MM.1S (cell line): Measurements from ENCODE around the gene MAP2K7.

Experiments used
- DNase-seq: peaks from one replicate; pipeline ENCODE4 v3.0.0-alpha.2; 2015
- H2AFZ ChIP-seq: fragments of 300-600 bp; sonication (generic); 2 replicates; pipeline ENCODE4 v1.6.0; 2016; ENCODE audit warnings: antibody characterized with exemption, low read length
- H3F3A ChIP-seq: fragments of 300-600 bp; sonication (generic); 2 replicates; pipeline ENCODE4 v1.6.1; 2016; ENCODE audit warnings: mild to moderate bottlenecking, antibody characterized with exemption, low read length, moderate library complexity, mixed read lengths; ENCODE audit not compliant: insufficient read depth
- H3K27ac ChIP-seq: fragments of 300-600 bp; sonication (generic); 2 replicates; pipeline ENCODE4 v1.5.1; 2016; ENCODE audit warnings: mild to moderate bottlenecking, low read length
- H3K27me3 ChIP-seq: fragments of 300-600 bp; sonication (generic); replicated peaks from 2 replicates; pipeline ENCODE4 v1.6.0; 2016; ENCODE audit warnings: low read length; ENCODE audit not compliant: insufficient read depth
- H3K36me3 ChIP-seq: fragments of 300-600 bp; sonication (generic); replicated peaks from 2 replicates; pipeline ENCODE4 v1.6.1; 2016; ENCODE audit warnings: mild to moderate bottlenecking, low read length, mixed read lengths; ENCODE audit not compliant: insufficient read depth
- H3K4me1 ChIP-seq: fragments of 300-600 bp; sonication (generic); 2 replicates; pipeline ENCODE4 v1.6.1; 2016; ENCODE audit warnings: low read length, mixed read lengths
- H3K4me2 ChIP-seq: fragments of 300-600 bp; sonication (generic); 2 replicates; pipeline ENCODE4 v1.6.0; 2016; ENCODE audit warnings: low read depth, low read length
- H3K4me3 ChIP-seq: fragments of 300-600 bp; sonication (generic); 2 replicates; pipeline ENCODE4 v1.5.1; 2016; ENCODE audit warnings: low read length, mixed read lengths
- H3K79me2 ChIP-seq: fragments of 300-600 bp; sonication (generic); 2 replicates; pipeline ENCODE4 v1.6.1; 2016; ENCODE audit warnings: mixed run types, low read length, mixed read lengths
- H3K9ac ChIP-seq: fragments of 300-600 bp; sonication (generic); 2 replicates; pipeline ENCODE4 v1.6.1; 2016; ENCODE audit warnings: low read length, mixed read lengths
- H3K9me2 ChIP-seq: fragments of 300-600 bp; sonication (generic); replicated peaks from 2 replicates; pipeline ENCODE4 v1.6.1; 2016; ENCODE audit warnings: mild to moderate bottlenecking, low read length, mixed read lengths; ENCODE audit not compliant: insufficient read depth
- H3K9me3 ChIP-seq: fragments of 300-600 bp; sonication (generic); replicated peaks from 2 replicates; pipeline ENCODE4 v1.6.1; 2016; ENCODE audit warnings: mild to moderate bottlenecking, low read length, mixed read lengths; ENCODE audit not compliant: insufficient read depth
- H4K20me1 ChIP-seq: fragments of 300-600 bp; sonication (generic); 2 replicates; pipeline ENCODE4 v1.6.1; 2016; ENCODE audit warnings: mild to moderate bottlenecking, low read length, moderate library complexity, mixed read lengths; ENCODE audit not compliant: insufficient read depth
- CTCF ChIP-seq: fragments of 300-600 bp; sonication (generic); IDR thresholded peaks from 2 replicates; pipeline ENCODE4 v1.5.1; 2016; ENCODE audit warnings: antibody characterized with exemption, low read length, mixed read lengths
- EZH2 ChIP-seq: fragments of 300-600 bp; sonication (generic); optimal IDR thresholded peaks from 2 replicates; pipeline ENCODE3; 2017; ENCODE audit warnings: low read depth, mild to moderate bottlenecking, antibody characterized with exemption, low read length, mixed read lengths
- EZH2phosphoT487 ChIP-seq: fragments of 300-600 bp; sonication (generic); IDR thresholded peaks from 2 replicates; pipeline ENCODE4 v1.6.1; 2018; ENCODE audit warnings: antibody characterized with exemption, low read length

Gene MAP2K7

GRCh38 chr19:7874076-7874896, 29.4 kb upstream of the MAP2K7 start, which contains the start of gene PRR36:
Gene PRR36 (minus strand): TSS chr19:7874390. CDS start chr19:7873689, 701 bp downstream.
- TF ChIP-seq CTCF (no peak), EZH2phosphoT487 (no peak), EZH2 (no peak)
- H4K20me1 ChIP-seq = no peaks in the 10 kb centered on the region
- no peaks in the 10 kb centered on the region for H3K9me3 ChIP-seq
- H3K9ac ChIP-seq = no peak within 1 kb of the TSS
- no peak for DNase-seq
- H3K36me3 ChIP-seq = no peaks in the 10 kb centered on the region
- peaks cover 12% of the 10 kb centered on the region for H3F3A ChIP-seq
- H3K79me2 ChIP-seq = no peaks in the 10 kb centered on the region
- H2AFZ ChIP-seq = no peak within 1 kb of the TSS
- H3K27me3 ChIP-seq = peaks cover 30% of the 10 kb centered on the region
- no peak within 1 kb of the TSS for H3K4me3 ChIP-seq
- no peak within 1 kb of the TSS for H3K4me2 ChIP-seq
- H3K27ac ChIP-seq = no peak within 1 kb of the TSS
- H3K4me1 ChIP-seq = peaks cover 11% of the 10 kb centered on the region; the same call in 1 of the 2 replicates
- no peaks in the 10 kb centered on the region for H3K9me2 ChIP-seq

GRCh38 chr19:7874897-7875273, 28.8 kb upstream of the MAP2K7 start:
- Histone ChIP-seq H4K20me1 (no peaks in the 10 kb centered on the region), H3K4me2 (no peak overlapping the region), H3K36me3 (no peaks in the 10 kb centered on the region), H3F3A (peaks cover 12% of the 10 kb centered on the region), H3K27ac (no peak overlapping the region), H3K79me2 (no peaks in the 10 kb centered on the region), H3K27me3 (peaks cover 30% of the 10 kb centered on the region), H2AFZ (no peak overlapping the region), H3K4me1 (peaks cover 11% of the 10 kb centered on the region; the same call in 1 of the 2 replicates), H3K4me3 (no peak overlapping the region), H3K9me2 (no peaks in the 10 kb centered on the region), H3K9ac (no peak overlapping the region), H3K9me3 (no peaks in the 10 kb centered on the region)
- TF ChIP-seq CTCF (no peak), EZH2 (no peak), EZH2phosphoT487 (no peak)
- no peak for DNase-seq

GRCh38 chr19:7877249-7877836, 26.3 kb upstream of the MAP2K7 start:
- Histone ChIP-seq H3K9ac (no peak overlapping the region), H3K4me2 (no peak overlapping the region), H3K4me1 (no peaks in the 10 kb centered on the region), H3K9me3 (no peaks in the 10 kb centered on the region), H3K27ac (no peak overlapping the region), H2AFZ (no peak overlapping the region), H3K9me2 (no peaks in the 10 kb centered on the region), H3K27me3 (peaks cover 30% of the 10 kb centered on the region), H3F3A (no peaks in the 10 kb centered on the region), H3K79me2 (no peaks in the 10 kb centered on the region), H3K36me3 (no peaks in the 10 kb centered on the region), H3K4me3 (no peak overlapping the region), H4K20me1 (no peaks in the 10 kb centered on the region)
- no peak for DNase-seq
- TF ChIP-seq EZH2phosphoT487 (no peak), EZH2 (no peak), CTCF (no peak)
